Lower lobe of right lung (tissue), 2 donors: Measurements from ENCODE around the gene NPPA. TPM values are rescaled to one million over a fixed set of nuclear protein-coding genes. Genes with fewer than 3 reads are reported as not detected.

Experiments
- ATAC-seq, 2 donors: fragments of 200-7000 bp; cut with Tn5 transposase; one replicate each; pipeline ENCODE4 v1.9.1; 2020 to 2022; ENCODE audit warnings: mild to moderate bottlenecking in 2 of 2, moderate library complexity in 2 of 2
- DNase-seq: peaks from one replicate; pipeline ENCODE4 v3.0.0-alpha.2; 2020
- H3K27ac ChIP-seq: fragments of 200-600 bp; one replicate; pipeline ENCODE4 v1.8.0; 2022
- H3K27me3 ChIP-seq: fragments of 200-600 bp; one replicate; pipeline ENCODE4 v1.8.0; 2022; ENCODE audit warnings: low read depth
- H3K36me3 ChIP-seq: fragments of 200-600 bp; one replicate; pipeline ENCODE4 v1.8.0; 2022; ENCODE audit warnings: mild to moderate bottlenecking
- H3K4me1 ChIP-seq: fragments of 200-600 bp; one replicate; pipeline ENCODE4 v1.8.0; 2022
- H3K4me3 ChIP-seq: fragments of 200-600 bp; one replicate; pipeline ENCODE4 v1.8.0; 2022; ENCODE audit warnings: mild to moderate bottlenecking
- H3K9me3 ChIP-seq: fragments of 200-600 bp; one replicate; pipeline ENCODE4 v1.8.0; 2022
- CTCF ChIP-seq: fragments of 200-600 bp; IDR thresholded peaks from one replicate; pipeline ENCODE4 v1.8.0; 2022; ENCODE audit warnings: antibody characterized with exemption, mild to moderate bottlenecking
- intact Hi-C: fragments of 100-400 bp; cut with DNase I; formaldehyde crosslinking; loops from one replicate; pipeline ENCODE4 v1.11.0; 2022
- total RNA-seq: library from RNA; stranded (reverse); fragmentation: NEBNext Ultra II Directional; extraction: Animal tissue kit (Norgen Biotek cat#: 25700); gene quantifications from one replicate; pipeline ENCODE4 v1.2.1, GENCODE V29; 2021
- donor health status: DM: no; HTN: yes; CAD: no; lungs with severe emphysema.

NPPA gene
- total RNA-seq, 1 donor from 2014 or later, result 2.6 TPM

- Histone ChIP-seq H3K4me3 (no peak overlapping the region), H3K9me3 (no peaks in the 10 kb centered on the region), H3K4me1 (no peaks in the 10 kb centered on the region), H3K27me3 (no peaks in the 10 kb centered on the region), H3K36me3 (peaks cover 97% of the 10 kb centered on the region), H3K27ac (no peak overlapping the region)
- intact Hi-C loops, result no loop called here
- DNase-seq (no peak), ATAC-seq (no peak)
- no peak for TF ChIP-seq CTCF
These were observed 20.6 kb downstream of the NPPA start for GRCh38 chr1:11826946-11827345.

GRCh38 chr1:11825131-11825530 lies 22.5 kb downstream of the NPPA start:
- H3K9me3 ChIP-seq, result no peaks in the 10 kb centered on the region
- no peak for TF ChIP-seq CTCF
- DNase-seq, result no peak
- no peak overlapping the region for H3K27ac ChIP-seq
- no peak for ATAC-seq
- H3K4me3 ChIP-seq, result no peak overlapping the region
- intact Hi-C loops, result no loop called here
- H3K4me1 ChIP-seq, result no peaks in the 10 kb centered on the region
- H3K27me3 ChIP-seq, result no peaks in the 10 kb centered on the region
- H3K36me3 ChIP-seq, result peaks cover 99% of the 10 kb centered on the region

- Histone ChIP-seq H3K27me3 (no peaks in the 10 kb centered on the region), H3K9me3 (no peaks in the 10 kb centered on the region), H3K4me3 (no peak overlapping the region), H3K4me1 (no peaks in the 10 kb centered on the region), H3K36me3 (peaks cover 100% of the 10 kb centered on the region), H3K27ac (no peak overlapping the region)
- no peak for DNase-seq
- TF ChIP-seq CTCF, result no peak
- intact Hi-C loops, result no loop called here
- ATAC-seq, result no peak
These were observed 24.0 kb downstream of the NPPA start for GRCh38 chr1:11823366-11824137.

GRCh38 chr1:11822091-11822490 lies 25.5 kb downstream of the NPPA start:
- Histone ChIP-seq H3K4me3 (no peak overlapping the region), H3K4me1 (no peaks in the 10 kb centered on the region), H3K9me3 (no peaks in the 10 kb centered on the region), H3K27ac (no peak overlapping the region), H3K27me3 (no peaks in the 10 kb centered on the region), H3K36me3 (peaks cover 100% of the 10 kb centered on the region)
- no peak for TF ChIP-seq CTCF
- ATAC-seq (no peak), DNase-seq (no peak)
- intact Hi-C loops, result no loop called here

GRCh38 chr1:11817192-11817591 lies 30.4 kb downstream of the NPPA start:
- Histone ChIP-seq H3K27me3 (no peaks in the 10 kb centered on the region), H3K36me3 (peaks cover 83% of the 10 kb centered on the region), H3K9me3 (no peaks in the 10 kb centered on the region), H3K27ac (no peak overlapping the region), H3K4me1 (peaks cover 14% of the 10 kb centered on the region), H3K4me3 (no peak overlapping the region)
- ATAC-seq (no peak), DNase-seq (no peak)
- intact Hi-C loops, result no loop called here
- TF ChIP-seq CTCF, result no peak
